GM19025 (cell line): ENCODE measurements around the gene TRIL.

Source experiments
- ATAC-seq: cut with Tn5 transposase; IDR thresholded peaks from one replicate; pipeline ENCODE4 v1.9.1; 2021; ENCODE audit warnings: mild to moderate bottlenecking, low read depth, moderate library complexity; ENCODE audit not compliant: unreplicated experiment

TRIL gene

GRCh38 chr7:28941633-28942032 lies 16.5 kb downstream of the TRIL start:
- no peak for ATAC-seq

- no peak for ATAC-seq
Observed at GRCh38 chr7:28940741-28941384, 17.3 kb downstream of the TRIL start.

- ATAC-seq, result no peak
Observed at GRCh38 chr7:28939844-28940544, 18.1 kb downstream of the TRIL start.

GRCh38 chr7:28939367-28939766 lies 18.8 kb downstream of the TRIL start:
- ATAC-seq, result no peak

- ATAC-seq, result no peak
Observed at GRCh38 chr7:28937619-28938018, 20.5 kb downstream of the TRIL start.

- no peak for ATAC-seq
Observed at GRCh38 chr7:28937103-28937502, 21.0 kb downstream of the TRIL start.

GRCh38 chr7:28933846-28934320 lies 24.2 kb downstream of the TRIL start:
- no peak for ATAC-seq

GRCh38 chr7:28931565-28931964 lies 26.6 kb downstream of the TRIL start:
- no peak for ATAC-seq

- ATAC-seq, result peak; percentile 87
Observed at GRCh38 chr7:28926871-28927597, 31.1 kb downstream of the TRIL start.

- no peak for ATAC-seq
Observed at GRCh38 chr7:28922624-28923331, 35.4 kb downstream of the TRIL start.

- ATAC-seq, result peak; percentile 73
Observed at GRCh38 chr7:28921822-28922221, 36.3 kb downstream of the TRIL start.

- ATAC-seq, result no peak
Observed at GRCh38 chr7:28920424-28920823, 37.7 kb downstream of the TRIL start.

- no peak for ATAC-seq
Observed at GRCh38 chr7:28919510-28919909, 38.6 kb downstream of the TRIL start.

GRCh38 chr7:28908775-28909174 lies 49.4 kb downstream of the TRIL start:
- no peak for ATAC-seq

GRCh38 chr7:28905464-28905863 lies 52.7 kb downstream of the TRIL start:
- no peak for ATAC-seq

GRCh38 chr7:28904578-28905048 lies 53.5 kb downstream of the TRIL start:
- no peak for ATAC-seq

- ATAC-seq, result no peak
Observed at GRCh38 chr7:28903730-28904577, 54.2 kb downstream of the TRIL start.
